NCI-H1436 (cell line): ENCODE measurements around the gene DPAGT1.
"Not testable (repeated sequence)": the region's sequence is repeated elsewhere in the genome, so short reads cannot be mapped to it uniquely, and the experiment has no call there.

ENCODE experiments used
- DNase-seq: peaks from one replicate; lab custom pipeline; 2025; lab: John Stamatoyannopoulos, UW

The DPAGT1 gene

DNA sequence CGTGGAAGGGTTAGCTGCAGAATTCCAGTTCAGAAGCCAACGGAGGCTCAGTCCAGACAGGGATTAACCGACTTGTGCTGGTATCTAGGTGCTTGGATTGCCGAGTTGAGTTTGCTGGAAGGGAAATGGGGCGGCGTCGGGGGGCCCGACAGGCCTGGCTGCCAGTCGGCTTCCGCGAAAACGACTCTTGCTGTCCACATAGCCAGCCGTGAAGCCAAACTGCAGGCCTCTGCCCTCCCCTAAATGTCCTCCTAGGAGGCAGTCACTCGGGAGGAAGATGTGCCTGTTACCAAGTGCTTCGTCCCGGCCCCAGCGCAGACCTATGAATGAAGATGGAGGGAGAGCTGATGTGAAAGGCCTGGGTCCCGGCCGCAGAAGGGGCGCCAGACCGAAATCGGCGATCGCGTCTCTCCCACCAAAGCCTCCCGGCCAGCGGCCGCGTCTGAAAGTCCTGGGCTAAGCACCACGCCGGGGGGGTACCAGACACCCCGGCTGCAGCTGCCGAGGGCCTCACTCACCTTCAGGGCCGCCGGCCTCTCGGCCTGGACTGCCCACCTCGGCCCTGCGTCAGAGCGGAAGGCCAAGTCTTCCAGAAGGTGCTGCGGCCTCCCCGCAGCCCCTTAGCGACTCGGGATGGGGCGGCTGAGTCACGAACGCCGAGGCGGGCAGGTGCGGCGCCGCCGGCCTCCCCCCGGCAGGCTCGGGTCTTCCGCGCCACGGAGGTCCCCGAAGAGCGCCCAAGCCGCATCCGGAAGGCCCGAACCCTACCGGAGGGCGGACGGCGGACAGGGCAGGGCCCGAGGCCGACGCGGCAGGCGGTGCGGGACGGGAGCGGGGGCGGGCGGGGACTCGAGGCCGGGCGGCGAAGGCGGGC lies 7.5 kb downstream of the DPAGT1 start:
- no peak for DNase-seq

DNA sequence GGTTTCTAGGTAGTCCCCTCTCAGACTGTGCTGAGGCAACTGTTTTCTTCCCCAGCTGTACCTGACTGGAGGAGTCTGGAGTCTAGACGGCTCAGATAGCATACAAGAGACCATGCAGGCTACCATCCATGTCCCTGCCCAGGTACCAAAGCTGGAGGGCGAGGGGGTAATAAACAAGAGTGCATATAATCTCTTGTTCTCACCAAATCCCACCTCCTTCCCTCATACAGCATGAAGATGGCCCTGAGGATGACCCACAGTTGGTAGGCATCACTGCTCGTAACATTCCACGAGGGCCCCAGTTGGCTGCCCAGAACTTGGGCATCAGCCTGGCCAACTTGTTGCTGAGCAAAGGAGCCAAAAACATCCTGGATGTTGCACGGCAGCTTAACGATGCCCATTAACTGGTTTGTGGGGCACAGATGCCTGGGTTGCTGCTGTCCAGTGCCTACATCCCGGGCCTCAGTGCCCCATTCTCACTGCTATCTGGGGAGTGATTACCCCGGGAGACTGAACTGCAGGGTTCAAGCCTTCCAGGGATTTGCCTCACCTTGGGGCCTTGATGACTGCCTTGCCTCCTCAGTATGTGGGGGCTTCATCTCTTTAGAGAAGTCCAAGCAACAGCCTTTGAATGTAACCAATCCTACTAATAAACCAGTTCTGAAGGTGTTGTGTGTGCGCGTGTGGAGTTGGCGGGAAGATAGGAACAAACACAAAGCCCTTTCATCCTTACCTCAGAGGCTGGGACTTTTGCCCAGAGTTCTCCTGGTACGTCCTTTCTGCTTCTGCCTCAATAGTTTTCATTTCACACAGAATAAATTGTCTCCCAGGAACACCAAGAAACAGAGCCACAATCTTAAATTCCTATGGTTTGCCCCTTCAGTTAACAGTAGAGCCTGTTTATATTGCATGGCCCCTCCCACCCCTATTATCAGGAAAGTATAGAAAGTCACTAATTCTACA lies 8.5 kb downstream of the DPAGT1 start:
- no peak for DNase-seq

DNA sequence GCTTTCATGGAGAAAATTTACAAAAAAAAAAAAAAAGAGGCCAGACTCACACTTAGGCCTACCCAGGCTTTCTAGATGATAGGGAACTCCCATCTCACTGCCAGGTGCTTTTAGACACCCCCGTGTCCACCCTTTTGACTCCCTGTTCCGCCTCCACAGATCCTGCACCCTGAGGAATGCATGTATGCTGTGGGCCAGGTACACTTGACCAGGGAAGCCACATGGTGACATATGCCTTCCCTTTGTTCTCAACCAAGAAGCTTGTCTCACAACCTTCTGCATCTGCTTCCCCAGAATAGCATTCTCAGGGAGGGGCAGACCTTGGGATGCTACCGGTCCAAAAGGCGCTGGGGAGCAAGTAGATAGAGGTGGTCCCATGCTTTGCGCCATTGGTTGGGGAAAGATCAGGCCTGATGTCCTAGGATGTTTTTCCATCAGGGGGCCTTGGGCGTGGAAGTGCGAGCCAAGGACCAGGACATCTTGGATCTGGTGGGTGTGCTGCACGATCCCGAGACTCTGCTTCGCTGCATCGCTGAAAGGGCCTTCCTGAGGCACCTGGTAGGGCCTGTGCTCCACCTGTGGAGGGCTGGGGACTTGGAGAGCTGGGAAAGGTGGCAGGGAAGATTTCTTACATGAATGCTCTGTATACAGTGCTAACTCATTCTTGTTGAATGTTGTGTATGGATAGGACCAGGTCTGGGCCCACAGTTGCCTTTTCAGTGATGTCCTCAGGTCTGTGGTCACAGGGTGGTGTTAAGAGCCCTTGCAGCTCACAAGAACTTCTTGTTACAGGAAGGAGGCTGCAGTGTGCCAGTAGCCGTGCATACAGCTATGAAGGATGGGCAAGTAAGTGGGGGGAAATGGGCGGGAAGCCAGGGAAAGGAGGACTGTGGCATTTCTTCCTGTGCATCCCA lies 9.4 kb downstream of the DPAGT1 start:
- DNase-seq: no peak

DNA sequence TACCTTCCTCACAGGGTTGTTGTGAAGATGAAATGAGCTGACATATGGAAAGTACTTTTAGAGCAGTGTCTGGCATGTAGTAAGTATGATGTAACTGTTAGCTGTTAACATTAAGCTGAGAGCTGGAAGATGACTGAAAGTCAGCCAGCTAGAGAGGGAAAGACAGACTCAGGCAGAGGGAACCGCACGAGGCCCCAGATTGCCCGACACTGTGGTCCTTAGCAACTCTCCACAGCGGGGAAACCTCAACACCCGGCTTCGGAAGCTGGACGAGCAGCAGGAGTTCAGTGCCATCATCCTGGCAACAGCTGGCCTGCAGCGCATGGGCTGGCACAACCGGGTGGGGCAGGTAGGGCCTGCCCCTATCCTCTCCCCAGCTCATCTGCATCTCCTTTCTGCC lies 10.5 kb downstream of the DPAGT1 start:
- DNase-seq: no peak

DNA sequence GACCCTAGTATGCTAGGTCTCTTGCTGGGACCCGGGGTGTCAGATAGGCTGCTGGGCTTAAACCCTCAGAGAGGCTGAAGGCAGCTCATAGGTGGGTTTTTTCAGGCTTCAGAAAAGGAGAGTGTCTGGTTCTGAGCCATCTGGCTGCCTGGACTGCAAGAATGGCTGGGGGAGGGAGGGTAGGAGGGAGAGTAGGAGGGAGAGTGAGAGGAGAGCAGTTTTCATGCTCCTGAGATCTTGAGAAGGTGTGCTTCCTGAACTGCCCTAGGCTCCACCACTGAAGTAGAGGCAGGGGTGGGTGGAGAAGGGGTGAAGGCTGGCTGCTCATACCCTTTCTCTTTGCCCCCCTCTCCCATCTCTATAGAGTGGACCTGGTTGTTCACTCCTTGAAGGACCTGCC lies 12.3 kb downstream of the DPAGT1 start:
- DNase-seq: no peak

DNA sequence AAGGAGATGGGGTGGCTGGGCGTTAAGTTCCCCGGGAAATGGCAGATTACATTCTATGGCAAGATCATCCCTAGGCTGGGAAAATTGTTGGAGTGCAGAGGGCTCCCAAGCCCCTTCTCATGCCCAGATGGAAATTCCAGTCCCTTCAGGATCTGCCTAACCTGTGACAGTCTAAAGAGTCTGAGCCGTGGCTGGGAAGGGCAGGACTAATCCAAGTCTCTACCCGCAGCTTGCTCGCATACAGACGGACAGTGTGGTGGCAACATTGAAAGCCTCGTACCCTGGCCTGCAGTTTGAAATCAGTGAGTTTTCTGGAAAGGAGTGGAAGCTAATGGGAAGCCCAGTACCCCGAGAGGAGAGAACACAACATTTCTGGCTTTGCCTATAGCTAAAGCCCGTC lies 13.2 kb downstream of the DPAGT1 start:
- DNase-seq: no peak

DNA sequence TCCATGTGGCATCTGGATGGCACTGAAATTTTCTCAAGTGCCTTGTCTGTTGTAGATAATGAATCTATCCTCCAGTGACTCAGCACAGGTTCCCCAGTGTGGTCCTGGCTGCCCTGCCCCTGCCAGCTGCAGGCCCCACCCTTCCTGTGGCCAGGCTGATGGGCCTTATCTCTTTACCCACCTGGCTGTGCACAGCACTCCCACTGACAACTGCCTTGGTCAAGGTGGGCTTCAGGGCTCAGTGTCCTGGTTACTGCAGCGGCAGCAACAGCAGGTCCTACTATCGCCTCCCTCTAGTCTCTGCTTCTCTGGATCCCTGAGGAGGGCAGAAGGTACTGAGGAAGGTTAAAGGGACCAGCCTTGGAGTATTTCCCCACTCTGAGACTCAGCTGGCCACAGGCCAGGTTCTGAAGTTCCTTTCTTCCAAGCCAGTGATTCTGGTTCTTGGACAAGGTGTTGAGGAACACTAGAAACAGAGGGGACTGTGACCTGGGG lies 13.9 kb downstream of the DPAGT1 start:
- DNase-seq: no peak

DNA sequence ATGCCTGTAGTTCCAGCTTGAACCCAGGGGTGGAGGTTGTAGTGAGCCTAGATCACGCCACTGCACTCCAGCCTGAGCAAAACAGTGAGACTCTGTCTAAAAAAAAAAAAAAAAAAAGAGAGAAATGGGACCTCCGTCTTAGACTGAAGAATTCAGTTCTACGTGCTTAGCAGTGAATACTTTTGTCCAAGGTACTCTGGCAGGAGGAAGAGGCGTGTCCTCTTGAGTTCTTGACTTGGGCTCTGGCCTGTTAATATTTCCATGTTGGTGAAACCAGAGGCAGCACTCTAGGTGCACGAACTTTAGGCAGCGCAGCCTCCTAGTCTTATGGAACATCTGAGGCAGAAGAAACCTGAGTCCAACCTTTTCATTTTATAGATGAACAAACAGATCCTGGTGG lies 14.5 kb downstream of the DPAGT1 start:
- DNase-seq: no peak

DNA sequence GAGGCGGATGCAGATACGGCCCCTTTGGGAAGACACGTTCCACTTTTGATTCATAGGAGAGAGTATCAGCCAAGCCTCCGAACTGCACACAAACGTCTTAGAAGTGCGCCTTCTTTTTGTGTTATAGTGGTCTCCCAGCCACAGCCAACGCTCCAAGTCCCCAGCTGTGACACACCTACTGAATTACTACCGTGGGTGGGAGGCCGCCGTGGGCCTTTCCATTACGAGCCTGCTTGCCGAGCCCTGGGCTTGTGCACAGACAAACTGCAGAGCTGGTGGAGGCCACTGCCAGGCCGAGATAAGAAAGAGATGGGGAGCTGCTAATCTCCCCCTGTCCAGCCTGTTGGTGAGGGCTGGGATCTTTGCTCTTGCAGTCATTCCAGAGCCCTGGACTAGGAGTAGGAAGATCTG lies 16.2 kb downstream of the DPAGT1 start:
- DNase-seq: no peak

DNA sequence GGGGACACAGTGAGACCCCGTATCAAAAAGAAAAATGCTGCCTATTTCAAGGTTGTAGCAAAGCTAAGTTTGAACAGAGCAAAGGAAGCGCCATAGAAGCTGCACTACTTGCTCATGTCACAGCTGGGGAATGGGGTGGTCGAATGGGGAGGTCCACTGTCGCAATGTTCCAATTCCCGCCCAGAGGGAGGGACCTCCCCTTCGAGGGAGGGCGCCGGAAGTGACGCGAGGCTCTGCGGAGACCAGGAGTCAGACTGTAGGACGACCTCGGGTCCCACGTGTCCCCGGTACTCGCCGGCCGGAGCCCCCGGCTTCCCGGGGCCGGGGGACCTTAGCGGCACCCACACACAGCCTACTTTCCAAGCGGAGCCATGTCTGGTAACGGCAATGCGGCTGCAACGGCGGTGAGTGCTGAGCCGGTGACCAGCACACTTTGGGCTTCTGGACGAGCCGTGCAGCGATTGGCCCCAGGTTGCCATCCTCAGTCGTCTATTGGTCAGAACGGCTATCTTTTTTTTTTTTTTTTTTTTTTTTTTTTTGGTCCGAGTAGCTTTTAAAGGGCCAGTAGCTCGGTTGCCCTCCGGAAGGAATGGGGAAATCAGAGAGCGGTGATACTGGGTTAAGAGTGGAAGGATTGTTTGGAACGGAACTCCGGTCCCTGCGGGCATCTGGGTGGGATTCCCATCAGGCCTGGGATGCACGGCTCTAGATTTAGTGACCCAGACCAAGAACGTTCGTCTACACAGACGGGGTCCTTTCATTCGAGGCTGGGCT lies 16.8 kb downstream of the DPAGT1 start, which contains the start of gene HMBS:
Gene HMBS, plus strand, starts transcription at position 219 of the 774 bp plus-strand sequence. Its CDS starts 153 bp downstream, at position 372.
- DNase-seq: peak; percentile 86

DNA sequence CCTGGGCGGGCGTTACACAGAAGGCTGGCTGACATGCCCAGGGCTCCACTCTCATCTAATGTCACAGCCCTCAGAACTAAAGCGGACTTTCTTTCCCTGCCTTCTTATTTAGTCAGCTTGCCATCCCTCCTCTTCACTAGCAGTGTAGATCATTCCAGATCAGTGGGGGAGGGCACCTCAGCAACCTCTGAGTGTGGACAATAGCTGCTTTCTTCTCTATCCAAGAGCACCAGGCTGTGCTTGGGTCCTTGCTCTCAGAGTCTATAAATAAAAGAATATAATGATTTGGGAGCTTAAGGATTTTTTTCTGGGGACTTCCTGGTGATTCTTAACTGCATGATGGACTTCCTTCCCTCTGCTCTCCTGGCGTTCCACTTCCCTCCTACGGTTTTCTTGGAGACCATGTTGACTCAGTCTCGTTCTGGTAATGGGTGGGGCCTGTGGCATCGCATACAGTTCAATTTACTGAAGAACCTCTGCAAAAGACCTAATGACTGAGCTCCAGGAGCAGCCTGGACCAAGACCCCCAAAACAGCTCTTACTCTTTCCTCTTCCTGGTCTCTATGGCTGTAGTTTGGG lies 19.9 kb downstream of the DPAGT1 start:
- DNase-seq: no peak

DNA sequence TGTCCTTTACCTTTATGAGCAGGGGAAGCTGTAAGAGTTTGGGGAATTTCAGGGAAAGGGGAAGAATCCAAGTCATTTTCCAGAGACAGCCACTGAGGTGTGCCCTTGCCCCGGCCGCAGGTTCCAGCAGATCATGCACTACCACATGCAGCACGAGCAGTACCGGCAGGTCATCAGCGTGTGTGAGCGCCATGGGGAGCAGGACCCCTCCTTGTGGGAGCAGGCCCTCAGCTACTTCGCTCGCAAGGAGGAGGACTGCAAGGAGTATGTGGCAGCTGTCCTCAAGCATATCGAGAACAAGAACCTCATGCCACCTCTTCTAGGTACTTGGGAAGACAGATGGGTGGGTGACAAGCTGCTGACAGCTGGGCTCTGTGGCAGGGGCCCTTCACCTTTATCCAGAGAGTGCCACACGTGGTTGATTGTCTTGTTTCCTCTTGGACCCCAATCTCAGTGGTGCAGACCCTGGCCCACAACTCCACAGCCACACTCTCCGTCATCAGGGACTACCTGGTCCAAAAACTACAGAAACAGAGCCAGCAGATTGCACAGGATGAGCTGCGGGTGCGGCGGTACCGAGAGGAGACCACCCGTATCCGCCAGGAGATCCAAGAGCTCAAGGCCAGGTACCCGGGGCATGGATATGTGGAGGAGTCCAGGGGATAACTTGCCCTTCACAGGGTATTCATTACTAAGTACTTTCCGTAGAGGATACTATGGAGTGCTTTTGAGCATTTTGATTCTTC lies 22.8 kb downstream of the DPAGT1 start:
- no peak for DNase-seq

DNA sequence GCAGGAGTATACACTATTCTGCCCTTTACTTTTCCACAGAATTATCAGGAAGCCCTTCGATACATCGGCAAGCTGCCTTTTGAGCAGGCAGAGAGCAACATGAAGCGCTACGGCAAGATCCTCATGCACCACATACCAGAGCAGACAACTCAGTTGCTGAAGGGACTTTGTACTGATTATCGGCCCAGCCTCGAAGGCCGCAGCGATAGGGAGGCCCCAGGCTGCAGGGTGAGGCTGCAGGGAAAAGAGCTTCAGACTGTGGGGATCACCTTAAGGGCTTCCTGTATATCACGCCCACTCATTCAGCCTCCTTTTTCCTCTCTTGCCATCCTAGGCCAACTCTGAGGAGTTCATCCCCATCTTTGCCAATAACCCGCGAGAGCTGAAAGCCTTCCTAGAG lies 23.8 kb downstream of the DPAGT1 start:
- DNase-seq: no peak

DNA sequence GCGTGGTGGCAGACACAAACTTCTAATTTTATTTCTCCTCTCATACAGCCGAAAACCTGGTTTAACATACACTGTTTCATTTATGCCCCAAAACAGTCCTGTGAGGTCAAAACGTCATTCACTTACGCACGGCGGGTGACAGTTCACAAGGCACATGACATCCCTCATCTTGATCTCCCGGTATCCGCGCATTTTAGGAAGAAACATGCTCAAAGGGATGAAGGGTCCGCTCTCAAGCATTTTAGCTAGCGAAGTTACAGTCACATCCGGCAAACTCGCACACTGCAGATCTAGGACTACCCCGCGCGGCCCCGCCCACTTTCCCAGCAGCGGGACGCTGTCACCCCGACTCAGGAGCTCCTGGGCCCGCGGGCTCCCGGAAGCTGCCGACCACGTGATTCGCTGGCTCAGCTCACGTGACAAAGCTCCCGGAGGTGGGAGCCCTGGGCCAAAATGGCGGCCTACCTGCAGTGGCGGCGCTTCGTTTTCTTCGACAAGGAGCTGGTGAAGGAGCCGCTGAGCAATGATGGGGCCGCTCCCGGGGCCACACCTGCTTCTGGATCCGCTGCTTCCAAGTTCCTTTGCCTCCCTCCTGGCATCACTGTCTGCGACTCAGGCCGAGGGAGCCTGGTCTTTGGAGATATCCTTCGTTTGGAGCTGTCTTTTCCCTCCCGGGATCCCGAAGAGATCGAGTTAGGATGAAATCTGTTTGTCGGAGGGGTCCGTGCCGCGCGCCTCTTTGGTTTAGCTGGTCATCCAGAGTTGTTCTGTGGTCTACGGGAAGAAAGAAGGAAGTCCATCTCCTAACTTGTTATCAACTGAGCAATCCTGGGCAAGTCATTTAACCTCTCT lies 34.1 kb downstream of the DPAGT1 start, which contains the start of gene VPS11:
Gene VPS11, plus strand, starts transcription at position 448 of the 852 bp plus-strand sequence. Its CDS starts 6 bp downstream, at position 454.
- DNase-seq: peak; percentile 93

DNA sequence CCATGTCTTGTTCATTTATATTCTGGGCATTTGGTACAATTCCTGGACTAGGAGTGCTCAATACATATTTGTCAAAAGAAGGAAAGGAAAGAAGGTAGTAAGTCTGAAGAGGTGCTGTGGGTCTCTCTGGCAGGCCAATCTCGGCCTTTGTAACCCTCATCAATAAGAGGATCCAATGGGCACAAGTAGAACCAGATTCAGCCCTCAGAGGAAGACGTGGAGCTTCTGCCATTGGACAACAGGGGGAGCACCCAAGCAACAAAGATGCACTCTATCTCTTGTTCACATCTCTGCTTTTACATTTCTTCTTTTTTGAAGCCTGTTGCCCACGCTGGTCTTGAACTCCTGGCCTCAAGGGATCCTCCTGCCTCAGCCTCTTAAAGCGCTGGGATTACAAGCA lies 36.3 kb downstream of the DPAGT1 start:
- DNase-seq: no peak

DNA sequence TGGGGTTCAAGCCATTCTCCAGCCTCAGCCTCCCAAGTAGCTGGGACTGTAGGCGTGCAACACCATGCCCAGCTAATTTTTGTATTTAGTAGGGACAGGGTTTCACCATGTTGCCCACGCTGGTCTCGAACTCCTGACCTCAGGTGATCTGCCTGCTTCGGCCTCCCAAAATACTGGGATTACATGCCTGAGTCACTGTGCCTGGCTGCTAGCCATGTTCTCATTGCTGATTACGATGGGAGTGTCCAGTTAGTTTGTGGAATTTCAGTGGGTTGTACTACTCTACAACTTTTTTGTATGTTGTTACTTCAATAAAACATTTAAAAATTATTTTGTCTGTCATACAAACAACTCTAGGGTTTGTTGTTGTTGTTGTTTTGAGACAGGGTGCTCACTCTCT lies 38.9 kb downstream of the DPAGT1 start:
- DNase-seq: no peak

DNA sequence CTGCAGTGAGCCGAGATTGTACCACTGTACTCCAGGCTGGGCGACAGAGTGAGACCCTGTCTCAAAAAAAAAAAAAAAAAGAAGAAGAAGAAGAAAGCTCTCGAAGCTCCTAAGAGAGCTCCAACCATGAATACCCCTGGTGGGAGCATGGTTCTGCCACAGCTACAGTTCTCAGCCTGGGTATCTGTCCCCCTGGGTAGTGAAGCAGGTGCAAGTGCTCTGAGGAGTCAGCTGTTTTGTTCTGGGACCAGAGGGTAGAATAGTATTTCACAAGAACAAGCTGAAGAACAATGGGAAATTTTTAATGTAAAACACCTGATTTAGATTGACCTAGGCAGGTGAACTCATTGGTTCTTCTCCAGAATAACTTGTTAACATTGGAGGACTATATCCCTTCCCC lies 40.4 kb downstream of the DPAGT1 start:
- DNase-seq: no peak

DNA sequence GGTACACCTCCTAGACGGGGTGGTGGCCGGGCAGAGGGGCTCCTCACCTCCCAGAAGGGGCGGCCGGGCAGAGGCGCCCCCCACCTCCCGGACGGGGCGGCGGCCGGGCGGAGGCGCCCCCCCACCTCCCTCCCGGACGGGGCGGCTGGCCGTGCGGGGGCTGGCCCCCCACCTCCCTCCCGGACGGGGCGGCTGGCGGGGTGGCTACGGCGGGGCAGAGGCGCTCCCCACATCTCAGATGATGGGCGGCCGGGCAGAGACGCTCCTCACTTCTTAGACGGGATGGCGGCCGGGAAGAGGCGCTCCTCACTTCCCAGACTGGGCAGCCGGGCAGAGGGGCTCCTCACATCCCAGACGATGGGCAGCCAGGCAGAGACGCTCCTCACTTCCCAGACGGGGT lies 42.5 kb downstream of the DPAGT1 start:
- DNase-seq: not testable (repeated sequence)
